ENCODE data around the gene MGAT3.

DNA sequence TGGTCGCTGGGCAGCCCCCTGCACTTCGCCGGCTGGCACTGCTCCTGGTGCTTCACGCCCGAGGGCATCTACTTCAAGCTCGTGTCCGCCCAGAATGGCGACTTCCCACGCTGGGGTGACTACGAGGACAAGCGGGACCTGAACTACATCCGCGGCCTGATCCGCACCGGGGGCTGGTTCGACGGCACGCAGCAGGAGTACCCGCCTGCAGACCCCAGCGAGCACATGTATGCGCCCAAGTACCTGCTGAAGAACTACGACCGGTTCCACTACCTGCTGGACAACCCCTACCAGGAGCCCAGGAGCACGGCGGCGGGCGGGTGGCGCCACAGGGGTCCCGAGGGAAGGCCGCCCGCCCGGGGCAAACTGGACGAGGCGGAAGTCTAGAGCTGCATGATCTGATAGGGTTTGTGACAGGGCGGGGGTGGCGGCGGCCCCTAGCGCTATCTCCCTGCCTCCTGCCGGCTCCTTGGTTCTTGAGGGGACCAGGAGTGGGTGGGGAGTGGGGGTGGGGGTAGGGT lies 31.8 kb downstream of the MGAT3 start:
- TF ChIP-seq, protein P1, sequence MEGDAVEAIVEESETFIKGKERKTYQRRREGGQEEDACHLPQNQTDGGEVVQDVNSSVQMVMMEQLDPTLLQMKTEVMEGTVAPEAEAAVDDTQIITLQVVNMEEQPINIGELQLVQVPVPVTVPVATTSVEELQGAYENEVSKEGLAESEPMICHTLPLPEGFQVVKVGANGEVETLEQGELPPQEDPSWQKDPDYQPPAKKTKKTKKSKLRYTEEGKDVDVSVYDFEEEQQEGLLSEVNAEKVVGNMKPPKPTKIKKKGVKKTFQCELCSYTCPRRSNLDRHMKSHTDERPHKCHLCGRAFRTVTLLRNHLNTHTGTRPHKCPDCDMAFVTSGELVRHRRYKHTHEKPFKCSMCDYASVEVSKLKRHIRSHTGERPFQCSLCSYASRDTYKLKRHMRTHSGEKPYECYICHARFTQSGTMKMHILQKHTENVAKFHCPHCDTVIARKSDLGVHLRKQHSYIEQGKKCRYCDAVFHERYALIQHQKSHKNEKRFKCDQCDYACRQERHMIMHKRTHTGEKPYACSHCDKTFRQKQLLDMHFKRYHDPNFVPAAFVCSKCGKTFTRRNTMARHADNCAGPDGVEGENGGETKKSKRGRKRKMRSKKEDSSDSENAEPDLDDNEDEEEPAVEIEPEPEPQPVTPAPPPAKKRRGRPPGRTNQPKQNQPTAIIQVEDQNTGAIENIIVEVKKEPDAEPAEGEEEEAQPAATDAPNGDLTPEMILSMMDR (IDR thresholded peaks at IDR 0.05), result no peak
- no peak for TF ChIP-seq POLR2A (IDR thresholded peaks at IDR 0.05)

All from upper lobe of left lung (tissue), 4 donors.